ENCODE data around the gene THPO. TPM values are rescaled to one million over a fixed set of nuclear protein-coding genes. Genes with fewer than 3 reads are reported as not detected.

THPO gene
- not detected for total RNA-seq

DNA sequence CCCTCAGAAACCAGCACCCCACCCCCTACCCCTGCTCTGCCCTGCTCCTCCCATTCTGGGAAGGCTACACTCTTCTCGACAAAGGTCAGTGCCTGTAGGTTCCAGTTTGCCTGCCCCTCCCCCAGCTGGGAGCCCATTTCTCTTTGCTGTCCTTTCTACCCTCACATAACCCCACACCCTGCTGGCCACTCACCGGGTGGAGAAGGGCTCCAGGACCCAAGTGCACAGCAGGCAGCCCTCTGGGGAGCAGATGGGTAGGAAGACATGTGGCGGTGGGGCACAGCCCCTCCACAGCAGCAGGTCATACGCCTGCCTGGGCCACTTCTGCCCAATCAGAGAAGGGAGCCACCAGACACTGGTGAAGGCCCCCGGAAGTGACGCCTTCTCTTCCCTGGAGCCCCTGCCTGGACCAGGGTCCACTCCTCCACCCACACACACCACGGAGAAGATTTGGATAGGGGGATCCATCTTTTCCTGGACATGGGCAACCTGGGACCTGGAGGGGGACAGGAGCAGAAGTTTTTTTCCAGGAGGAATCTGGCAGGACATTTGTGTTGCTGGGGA lies at the start of gene THPO:
THPO (minus strand) TSS at position 326 of the 564 bp plus-strand sequence. CDS start 1,948 bp downstream, outside the sequence.

GRCh38 chr3:184379358-184380184 lies 1.6 kb upstream of the THPO start, which contains the start of gene CHRD:
TSS of gene CHRD (plus strand) at chr3:184380054. CDS start at chr3:184380319, 265 bp downstream.

DNA sequence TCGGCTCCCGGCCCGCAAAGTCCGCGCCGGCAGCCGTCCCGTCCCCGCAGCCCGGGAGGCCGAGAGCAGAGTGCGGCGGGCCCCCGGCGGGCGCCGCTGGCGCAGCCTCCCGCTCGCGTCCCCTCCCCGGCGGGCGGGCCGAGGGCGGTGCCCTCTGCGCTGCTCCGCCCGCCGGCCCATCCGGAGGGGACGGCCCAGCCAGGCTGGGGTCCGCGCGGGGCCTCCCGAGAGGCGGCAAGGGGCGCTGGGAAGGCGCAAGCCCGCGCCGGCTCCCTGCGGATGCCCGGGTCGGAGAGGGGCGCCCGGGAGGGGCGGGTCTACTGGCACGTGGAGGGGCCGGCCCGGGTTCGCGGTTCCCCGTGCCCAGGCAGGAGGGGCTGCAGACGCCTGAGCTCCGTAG lies 16.5 kb downstream of the THPO start, which contains the start of the genes CLCN2 and POLR2H:
CLCN2 (minus strand) TSS at position 74 of the 400 bp plus-strand sequence. CDS start 126 bp downstream, outside the sequence.
POLR2H (plus strand) TSS at position 179 of the 400 bp plus-strand sequence. CDS start 1,783 bp downstream, outside the sequence.

GRCh38 chr3:184337399-184337714 lies 40.6 kb downstream of the THPO start, which contains the start of gene FAM131A:
TSS of gene FAM131A (plus strand) at chr3:184337600. CDS start at chr3:184337631, 31 bp downstream.

Small RNA genes within 50 kb of the gene (small RNA-seq; reads per million reads assigned to genes)
- 315 reads per million, percentile 98 among the genes with 10 or more reads in this experiment for gene SNORD66

Other genes with a start within 250 kb of the THPO start
- gene EIF2B5, start 242.8 kb downstream of the THPO start, total RNA-seq: 40.1 TPM
- gene DVL3, start 222.8 kb downstream of the THPO start, total RNA-seq: 39.4 TPM
- 388 TPM for gene AP2M1, start 203.4 kb downstream of the THPO start, total RNA-seq
- 72.2 TPM for gene ABCF3, start 192.0 kb downstream of the THPO start, total RNA-seq
- 3.9 TPM for gene VWA5B2, start 148.6 kb downstream of the THPO start, total RNA-seq
- gene ALG3, start 129.2 kb downstream of the THPO start, total RNA-seq: 15.2 TPM
- gene EEF1AKMT4, start 128.5 kb downstream of the THPO start, total RNA-seq: 0.92 TPM
- gene CAMK2N2, start 116.7 kb downstream of the THPO start, total RNA-seq: 15.0 TPM
- gene ECE2, start 102.2 kb downstream of the THPO start, total RNA-seq: 18.7 TPM
- gene PSMD2, start 79.0 kb downstream of the THPO start, total RNA-seq: 291 TPM
- 119 TPM for gene EIF4G1, start 63.6 kb downstream of the THPO start, total RNA-seq
- 62.5 TPM for gene FAM131A, start 40.6 kb downstream of the THPO start, total RNA-seq
- gene CLCN2, start 16.6 kb downstream of the THPO start, total RNA-seq: 12.2 TPM
- 35.3 TPM for gene POLR2H, start 16.5 kb downstream of the THPO start, total RNA-seq
- gene CHRD, start 1.8 kb upstream of the THPO start, total RNA-seq: 6.0 TPM
- 20.5 TPM for gene EPHB3, start 183.6 kb upstream of the THPO start, total RNA-seq

Data from diencephalon (tissue), 1 donor.